OCI-LY7 (cell line): ENCODE data around the gene MARK3. TPM values are rescaled to one million over a fixed set of nuclear protein-coding genes. Genes with fewer than 3 reads are reported as not detected.

Experiments
- BruUV-seq: library from RNA; stranded (reverse); fragments of 400-500 nt; replicated peaks from 2 replicates; lab custom pipeline; 2021; lab: Mats Ljungman, UMichigan
- CTCF ChIA-PET: fragments of 300-600 bp; sonication (Branson Sonifier 250); formaldehyde crosslinking; loops from one replicate; lab custom pipeline; 2022; ENCODE audit warnings: antibody characterized with exemption; ENCODE audit not compliant: unreplicated experiment; lab: Charles Lee
- POLR2A ChIA-PET: fragments of 300-600 bp; sonication (Branson Sonifier 250); formaldehyde crosslinking; loops from one replicate; lab custom pipeline; 2022; ENCODE audit warnings: antibody characterized with exemption; lab: Charles Lee
- DNase-seq: peaks from one replicate; pipeline ENCODE4 v3.0.0-alpha.2; 2015; ENCODE audit warnings: low spot score
- H2AFZ ChIP-seq: fragments of 200-600 bp; sonication (generic), shearing (Covaris generic); 2 replicates; pipeline ENCODE4 v1.6.1; 2014; ENCODE audit warnings: mild to moderate bottlenecking, antibody characterized with exemption, low read length, moderate library complexity
- H3K27ac ChIP-seq: fragments of 200-600 bp; sonication (generic); 2 replicates; pipeline ENCODE4 v1.5.1; 2014; ENCODE audit warnings: mixed run types, low read depth, mild to moderate bottlenecking, moderate library complexity, low read length, inconsistent platforms; ENCODE audit not compliant: poor library complexity, severe bottlenecking
- H3K36me3 ChIP-seq: fragments of 200-600 bp; sonication (generic); 2 replicates; pipeline ENCODE4 v1.6.1; 2014; ENCODE audit warnings: mild to moderate bottlenecking, antibody characterized with exemption, low read length, moderate library complexity, mixed read lengths; ENCODE audit not compliant: insufficient read depth
- H3K4me1 ChIP-seq: fragments of 200-600 bp; sonication (generic); 2 replicates; pipeline ENCODE4 v1.5.1; 2014; ENCODE audit warnings: mild to moderate bottlenecking, low read length; ENCODE audit not compliant: insufficient read depth, poor library complexity, severe bottlenecking
- H3K4me2 ChIP-seq: fragments of 200-600 bp; sonication (generic); 2 replicates; pipeline ENCODE4 v1.6.1; 2014; ENCODE audit warnings: mild to moderate bottlenecking, low read length
- H3K4me3 ChIP-seq: fragments of 200-600 bp; sonication (generic); 2 replicates; pipeline ENCODE4 v1.5.1; 2014; ENCODE audit warnings: mild to moderate bottlenecking, low read depth, low read length; ENCODE audit not compliant: poor library complexity, severe bottlenecking
- H3K79me2 ChIP-seq: fragments of 200-600 bp; sonication (generic); 2 replicates; pipeline ENCODE4 v1.6.1; 2016; ENCODE audit warnings: low read depth, mild to moderate bottlenecking, low read length, moderate library complexity, mixed read lengths; ENCODE audit not compliant: insufficient read depth
- H3K9me2 ChIP-seq: fragments of 200-600 bp; sonication (generic); 2 replicates; pipeline ENCODE4 v1.6.1; 2016; ENCODE audit warnings: mild to moderate bottlenecking, low read length, mixed read lengths; ENCODE audit not compliant: insufficient read depth
- H3K9me3 ChIP-seq: fragments of 200-600 bp; sonication (generic); 2 replicates; pipeline ENCODE4 v1.6.1; 2014; ENCODE audit warnings: mild to moderate bottlenecking, mixed run types, low read length, mixed read lengths
- H4K20me1 ChIP-seq: fragments of 200-600 bp; sonication (generic); 2 replicates; pipeline ENCODE4 v1.6.1; 2014; ENCODE audit warnings: mild to moderate bottlenecking, antibody characterized with exemption, low read length, moderate library complexity, mixed read lengths; ENCODE audit not compliant: insufficient read depth
- EZH2phosphoT487 ChIP-seq: fragments of 200-600 bp; sonication (generic); IDR thresholded peaks from 2 replicates; pipeline ENCODE4 v1.6.1; 2018; ENCODE audit warnings: low read depth, borderline replicate concordance, mild to moderate bottlenecking, mixed run types, antibody characterized with exemption, low read length, moderate library complexity, mixed read lengths
- intact Hi-C: fragments of 100-400 bp; cut with micrococcal nuclease; formaldehyde crosslinking; loops from one replicate; pipeline ENCODE4 v1.10.0; 2022; ENCODE audit not compliant: unreplicated experiment
- total RNA-seq, 2 experiments: library from RNA; depleted of rRNA in 1 of 2; stranded (reverse); fragments of >200 nt in 1 of 2; shearing (Covaris generic) in 1 of 2; gene quantifications; 2 replicates each; pipeline ENCODE4 v1.2.3, GENCODE V29; 2014 to 2022
- TF ChIP-seq, protein P1 (sequence below): fragments of 200-600 bp; sonication (generic); conservative IDR thresholded peaks from 2 replicates; pipeline ENCODE4 v1.5.1; 2014; ENCODE audit warnings: mild to moderate bottlenecking, antibody characterized with exemption, low read length, moderate library complexity, mixed read lengths

The MARK3 gene
- total RNA-seq, 2 experiments from 2014 or later = 70.8 to 83.6 TPM

DNA sequence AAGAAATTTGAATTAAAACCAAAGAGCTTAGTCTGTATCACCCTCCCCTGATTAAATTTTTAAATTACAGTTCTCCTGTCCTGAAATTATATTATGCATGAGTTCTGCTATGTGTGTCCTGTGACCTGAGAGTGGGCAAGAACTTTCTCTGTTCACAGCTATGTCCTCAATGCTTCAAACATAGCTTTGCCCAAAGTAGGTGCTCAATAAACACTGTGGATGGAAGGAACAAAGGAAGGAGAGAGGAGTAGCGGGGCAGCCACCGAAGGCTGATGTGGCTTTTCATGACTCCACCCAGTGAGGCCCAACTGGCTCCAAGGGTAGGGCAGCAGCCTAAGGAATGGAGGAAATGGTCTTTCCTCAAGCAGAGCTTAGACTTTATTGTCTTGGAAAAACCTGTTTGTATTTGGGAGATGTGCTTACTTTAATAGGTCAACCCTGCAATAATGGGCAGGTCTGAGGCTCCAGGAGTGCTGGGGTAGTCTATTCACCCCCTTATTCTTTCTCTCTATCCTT lies 7.6 kb upstream of the MARK3 start:
- BruUV-seq = no TSS peak
- POLR2A ChIA-PET = no interaction called here
- H2AFZ ChIP-seq = no peak overlapping the region

DNA sequence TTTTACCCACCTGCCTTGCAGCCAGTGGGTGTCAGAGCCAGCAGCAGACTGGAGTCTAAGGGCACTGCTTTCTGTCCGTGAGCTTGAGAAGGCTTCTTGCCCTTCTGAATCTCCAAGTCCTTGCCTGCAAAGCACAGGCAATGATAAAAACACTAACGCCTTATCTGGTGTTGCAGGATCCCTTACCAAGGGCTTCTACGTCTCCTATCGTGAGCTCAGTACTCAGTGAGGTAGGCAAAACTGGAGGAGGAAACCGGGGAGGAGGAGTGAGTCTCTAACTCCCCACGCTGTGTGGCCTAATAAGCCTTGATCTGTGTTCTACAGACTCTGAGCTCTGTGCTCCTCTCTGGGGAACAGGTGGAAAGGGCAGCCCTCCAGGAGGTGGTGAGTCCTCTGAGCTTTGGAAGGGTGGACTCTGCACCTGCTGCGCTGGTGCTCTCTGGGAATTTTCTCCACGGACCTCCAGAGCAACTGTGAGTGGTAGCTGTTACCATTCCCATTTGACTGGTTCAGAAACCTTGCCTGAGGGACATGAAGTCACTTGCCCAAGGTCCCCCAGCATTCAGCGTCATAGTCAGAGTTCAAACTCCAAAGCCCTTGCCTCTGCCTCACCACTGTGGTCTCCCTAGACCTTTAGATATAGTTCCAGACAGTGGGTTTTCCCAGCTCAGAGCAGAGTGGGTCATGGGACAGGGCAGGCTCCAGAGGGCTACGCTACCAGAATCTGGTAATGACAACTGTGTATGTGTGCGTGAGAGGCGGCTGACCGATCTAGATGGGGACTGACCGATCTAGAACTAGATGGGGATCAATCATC lies 7.0 kb upstream of the MARK3 start:
- no peak overlapping the region for H3K4me2 ChIP-seq
- H3K9me3 ChIP-seq = no peaks in the 10 kb centered on the region
- DNase-seq = no peak
- no peaks in the 10 kb centered on the region for H4K20me1 ChIP-seq
- no TSS peak for BruUV-seq
- no peaks in the 10 kb centered on the region for H3K36me3 ChIP-seq
- H3K9me2 ChIP-seq = no peaks in the 10 kb centered on the region
- TF ChIP-seq EZH2phosphoT487 = no peak
- TF ChIP-seq, protein P1, sequence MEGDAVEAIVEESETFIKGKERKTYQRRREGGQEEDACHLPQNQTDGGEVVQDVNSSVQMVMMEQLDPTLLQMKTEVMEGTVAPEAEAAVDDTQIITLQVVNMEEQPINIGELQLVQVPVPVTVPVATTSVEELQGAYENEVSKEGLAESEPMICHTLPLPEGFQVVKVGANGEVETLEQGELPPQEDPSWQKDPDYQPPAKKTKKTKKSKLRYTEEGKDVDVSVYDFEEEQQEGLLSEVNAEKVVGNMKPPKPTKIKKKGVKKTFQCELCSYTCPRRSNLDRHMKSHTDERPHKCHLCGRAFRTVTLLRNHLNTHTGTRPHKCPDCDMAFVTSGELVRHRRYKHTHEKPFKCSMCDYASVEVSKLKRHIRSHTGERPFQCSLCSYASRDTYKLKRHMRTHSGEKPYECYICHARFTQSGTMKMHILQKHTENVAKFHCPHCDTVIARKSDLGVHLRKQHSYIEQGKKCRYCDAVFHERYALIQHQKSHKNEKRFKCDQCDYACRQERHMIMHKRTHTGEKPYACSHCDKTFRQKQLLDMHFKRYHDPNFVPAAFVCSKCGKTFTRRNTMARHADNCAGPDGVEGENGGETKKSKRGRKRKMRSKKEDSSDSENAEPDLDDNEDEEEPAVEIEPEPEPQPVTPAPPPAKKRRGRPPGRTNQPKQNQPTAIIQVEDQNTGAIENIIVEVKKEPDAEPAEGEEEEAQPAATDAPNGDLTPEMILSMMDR = no peak
- ChIA-PET POLR2A (no interaction called here), CTCF (no interaction called here)
- H3K4me3 ChIP-seq = no peak overlapping the region
- H3K4me1 ChIP-seq = no peaks in the 10 kb centered on the region
- intact Hi-C loops = no loop called here
- no peaks in the 10 kb centered on the region for H3K79me2 ChIP-seq
- no peak overlapping the region for H2AFZ ChIP-seq
- H3K27ac ChIP-seq = no peak overlapping the region

More for the DNA sequence above, 7.6 kb upstream of the MARK3 start:
- CTCF ChIA-PET = no interaction called here
- Histone ChIP-seq H3K79me2 (no peaks in the 10 kb centered on the region), H3K36me3 (no peaks in the 10 kb centered on the region), H3K4me1 (no peaks in the 10 kb centered on the region), H3K4me2 (no peak overlapping the region), H3K9me3 (no peaks in the 10 kb centered on the region), H3K9me2 (no peaks in the 10 kb centered on the region), H4K20me1 (no peaks in the 10 kb centered on the region), H3K4me3 (no peak overlapping the region), H3K27ac (no peak overlapping the region)
- no peak for TF ChIP-seq EZH2phosphoT487
- TF ChIP-seq, protein P1 = no peak
- intact Hi-C loops = no loop called here
- DNase-seq = no peak
